Breast epithelium (tissue), 4 donors: ENCODE data around the gene ZFR2. TPM values are rescaled to one million over a fixed set of nuclear protein-coding genes. Genes with fewer than 3 reads are reported as not detected.
"Not testable (repeated sequence)": the region's sequence is repeated elsewhere in the genome, so short reads cannot be mapped to it uniquely, and the experiment has no call there.

Experiments
- DNase-seq, 2 donors: peaks; one replicate each; pipeline ENCODE4 v3.0.0-alpha.2; 2019; ENCODE audit warnings: low spot score in 2 of 2
- H3K27ac ChIP-seq, 2 donors: fragments of 200-600 bp; sonication (generic) in 1 of 2; one replicate each; pipeline ENCODE4 v1.5.1; 2016 to 2019; ENCODE audit warnings: mild to moderate bottlenecking in 1 of 2
- H3K27me3 ChIP-seq, 2 donors: fragments of 200-600 bp; sonication (generic) in 1 of 2; one replicate each; pipeline versions ENCODE4 v1.5.1 to v1.6.0; 2017 to 2019; ENCODE audit warnings: control low read depth in 1 of 2, mild to moderate bottlenecking in 1 of 2
- H3K36me3 ChIP-seq: fragments of 200-600 bp; one replicate; pipeline ENCODE4 v1.5.1; 2019
- H3K4me1 ChIP-seq, 2 donors: fragments of 200-600 bp; sonication (generic); one replicate each; pipeline ENCODE4 v1.5.1; 2016 to 2019; ENCODE audit warnings: control low read depth in 1 of 2
- H3K4me3 ChIP-seq, 3 donors: fragments of 200-600 bp; sonication (generic); 1 replicate in 2 of 3; 2 replicates in 1 of 3; pipeline ENCODE4 v1.5.1; 2016 to 2019; ENCODE audit warnings: mild to moderate bottlenecking in 3 of 3, moderate library complexity in 2 of 3
- H3K9me3 ChIP-seq, 2 donors: fragments of 200-600 bp; sonication (generic) in 1 of 2; one replicate each; pipeline ENCODE4 v1.5.1; 2016 to 2019; ENCODE audit warnings: control low read depth in 1 of 2
- CTCF ChIP-seq, 3 donors: fragments of 450-650 bp; IDR thresholded peaks; one replicate each; pipeline ENCODE4 v1.5.1; 2016 to 2017; ENCODE audit warnings: antibody characterized with exemption in 3 of 3, mild to moderate bottlenecking in 3 of 3, moderate library complexity in 3 of 3
- POLR2A ChIP-seq: fragments of 450-650 bp; IDR thresholded peaks from one replicate; pipeline ENCODE4 v1.6.1; 2016; ENCODE audit warnings: antibody characterized with exemption, mild to moderate bottlenecking, moderate library complexity
- POLR2AphosphoS5 ChIP-seq, 3 donors: sonication (generic); formaldehyde crosslinking; IDR thresholded peaks; one replicate each; pipeline ENCODE4 v1.6.1; 2017; ENCODE audit warnings: antibody characterized with exemption in 3 of 3
- intact Hi-C: fragments of 100-400 bp; cut with DNase I; formaldehyde crosslinking; loops from one replicate; pipeline ENCODE4 v1.15.1; 2023; ENCODE audit warnings: low total_unique reads
- total RNA-seq, 3 donors: library from RNA; depleted of rRNA; stranded (reverse); fragments of >200 nt; gene quantifications; one replicate each; pipeline ENCODE4 v1.1.0, GENCODE V29; 2016

ZFR2 gene
- total RNA-seq, 3 donors from 2014 or later = 0.98 TPM; not detected in 2

GRCh38 chr19:3818918-3819317, 49.9 kb downstream of the ZFR2 start:
- Histone ChIP-seq H3K36me3 (no peaks in the 10 kb centered on the region), H3K27ac (no peak overlapping the region), H3K4me3 (no peak overlapping the region), H3K4me1 (no peaks in the 10 kb centered on the region), H3K27me3 (peaks cover 0 to 16% of the 10 kb centered on the region in 2 donors), H3K9me3 (no peaks in the 10 kb centered on the region)
- intact Hi-C loops = no loop called here
- no peak for DNase-seq
- no peak for TF ChIP-seq POLR2A
- TF ChIP-seq CTCF (IDR thresholded peaks at IDR 0.05) = no peak
- TF ChIP-seq POLR2AphosphoS5 (IDR thresholded peaks at IDR 0.05) = no peak

GRCh38 chr19:3818466-3818865, 50.4 kb downstream of the ZFR2 start:
- DNase-seq = no peak
- Histone ChIP-seq H3K4me3 (no peak overlapping the region), H3K27me3 (peaks cover 0 to 12% of the 10 kb centered on the region in 2 donors), H3K36me3 (no peaks in the 10 kb centered on the region), H3K27ac (no peak overlapping the region), H3K4me1 (no peaks in the 10 kb centered on the region), H3K9me3 (no peaks in the 10 kb centered on the region)
- intact Hi-C loops = no loop called here
- TF ChIP-seq CTCF (IDR thresholded peaks at IDR 0.05) (no peak), POLR2A (no peak), POLR2AphosphoS5 (IDR thresholded peaks at IDR 0.05) (no peak)

- no peak overlapping the region for H3K4me3 ChIP-seq
- no peak overlapping the region for H3K27ac ChIP-seq
Observed at GRCh38 chr19:3817761-3818160, 51.1 kb downstream of the ZFR2 start.

GRCh38 chr19:3816566-3817218, 52.1 kb downstream of the ZFR2 start:
- Histone ChIP-seq H3K27me3 (no peaks in the 10 kb centered on the region), H3K27ac (no peak overlapping the region), H3K4me1 (no peaks in the 10 kb centered on the region), H3K4me3 (no peak overlapping the region), H3K36me3 (no peaks in the 10 kb centered on the region), H3K9me3 (no peaks in the 10 kb centered on the region)
- DNase-seq = no peak
- TF ChIP-seq POLR2A (no peak), CTCF (IDR thresholded peaks at IDR 0.05) (no peak), POLR2AphosphoS5 (IDR thresholded peaks at IDR 0.05) (no peak)
- intact Hi-C loops = no loop called here

More at GRCh38 chr19:3817761-3818160, 51.1 kb downstream of the ZFR2 start:
- TF ChIP-seq CTCF (IDR thresholded peaks at IDR 0.05) (no peak), POLR2A (no peak), POLR2AphosphoS5 (IDR thresholded peaks at IDR 0.05) (no peak)
- intact Hi-C loops = no loop called here
- H3K4me1 ChIP-seq = no peaks in the 10 kb centered on the region
- DNase-seq = no peak
- H3K27me3 ChIP-seq = peaks cover 0 to 5% of the 10 kb centered on the region in 2 donors
- H3K36me3 ChIP-seq = no peaks in the 10 kb centered on the region
- H3K9me3 ChIP-seq = no peaks in the 10 kb centered on the region

- not testable (repeated sequence) for H3K9me3 ChIP-seq, H3K36me3 ChIP-seq
Observed at GRCh38 chr19:3816148-3816547, 52.7 kb downstream of the ZFR2 start.

GRCh38 chr19:3814648-3815047, 54.2 kb downstream of the ZFR2 start:
- no peak for DNase-seq
- H3K27ac ChIP-seq = no peak overlapping the region
- H3K27me3 ChIP-seq = peaks cover 0 to 4% of the 10 kb centered on the region in 2 donors
- TF ChIP-seq CTCF (IDR thresholded peaks at IDR 0.05) = no peak
- TF ChIP-seq POLR2AphosphoS5 (IDR thresholded peaks at IDR 0.05) = no peak
- TF ChIP-seq POLR2A = no peak
- intact Hi-C loops = no loop called here
- H3K9me3 ChIP-seq = no peaks in the 10 kb centered on the region
- H3K4me1 ChIP-seq = no peaks in the 10 kb centered on the region
- H3K4me3 ChIP-seq = no peak overlapping the region
- no peaks in the 10 kb centered on the region for H3K36me3 ChIP-seq

More at GRCh38 chr19:3816148-3816547, 52.7 kb downstream of the ZFR2 start:
- intact Hi-C loops, H3K4me1 ChIP-seq, H3K4me3 ChIP-seq, H3K27me3 ChIP-seq, H3K27ac ChIP-seq, DNase-seq: not testable (repeated sequence)
